SU-DHL-6 (cell line): ENCODE data around the gene PSMA8.

Experiments used
- EZH2phosphoT487 ChIP-seq: fragments of 200-600 bp; sonication (generic), shearing (Covaris generic); conservative IDR thresholded peaks from 2 replicates; pipeline ENCODE4 v1.6.1; 2018; ENCODE audit warnings: mild to moderate bottlenecking, antibody characterized with exemption, low read length, moderate library complexity, mixed read lengths
- TF ChIP-seq, protein P1 (sequence below): fragments of 200-600 bp; sonication (generic); IDR thresholded peaks from one replicate; pipeline ENCODE4 v1.5.1; 2017; ENCODE audit warnings: antibody characterized with exemption, mild to moderate bottlenecking, low read length, moderate library complexity; ENCODE audit not compliant: insufficient read depth, poor library complexity, severe bottlenecking

DNA sequence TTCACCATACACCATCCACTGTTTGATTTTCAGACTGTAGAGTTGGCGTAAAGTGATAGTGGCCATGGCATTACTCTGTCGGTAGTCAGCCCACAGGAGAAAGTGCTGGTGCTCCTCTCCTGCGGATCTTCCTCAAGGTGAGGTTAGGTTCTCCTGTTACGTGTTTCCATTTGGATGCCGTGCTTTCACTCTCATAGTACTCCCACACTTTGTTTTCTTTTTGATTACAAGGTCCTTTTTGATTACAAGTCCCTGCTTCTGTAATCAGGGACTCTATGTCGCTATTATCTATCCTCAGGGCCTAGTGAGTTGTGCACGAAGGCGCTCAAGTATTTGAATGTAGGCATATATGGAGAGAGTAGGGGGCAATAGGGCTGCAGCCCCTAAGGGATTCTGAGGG is 96.8 kb downstream of the PSMA8 start:
- TF ChIP-seq, protein P1, sequence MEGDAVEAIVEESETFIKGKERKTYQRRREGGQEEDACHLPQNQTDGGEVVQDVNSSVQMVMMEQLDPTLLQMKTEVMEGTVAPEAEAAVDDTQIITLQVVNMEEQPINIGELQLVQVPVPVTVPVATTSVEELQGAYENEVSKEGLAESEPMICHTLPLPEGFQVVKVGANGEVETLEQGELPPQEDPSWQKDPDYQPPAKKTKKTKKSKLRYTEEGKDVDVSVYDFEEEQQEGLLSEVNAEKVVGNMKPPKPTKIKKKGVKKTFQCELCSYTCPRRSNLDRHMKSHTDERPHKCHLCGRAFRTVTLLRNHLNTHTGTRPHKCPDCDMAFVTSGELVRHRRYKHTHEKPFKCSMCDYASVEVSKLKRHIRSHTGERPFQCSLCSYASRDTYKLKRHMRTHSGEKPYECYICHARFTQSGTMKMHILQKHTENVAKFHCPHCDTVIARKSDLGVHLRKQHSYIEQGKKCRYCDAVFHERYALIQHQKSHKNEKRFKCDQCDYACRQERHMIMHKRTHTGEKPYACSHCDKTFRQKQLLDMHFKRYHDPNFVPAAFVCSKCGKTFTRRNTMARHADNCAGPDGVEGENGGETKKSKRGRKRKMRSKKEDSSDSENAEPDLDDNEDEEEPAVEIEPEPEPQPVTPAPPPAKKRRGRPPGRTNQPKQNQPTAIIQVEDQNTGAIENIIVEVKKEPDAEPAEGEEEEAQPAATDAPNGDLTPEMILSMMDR, result no peak
- no peak for TF ChIP-seq EZH2phosphoT487
